LNCaP clone FGC (cell line): ENCODE measurements around the gene SMYD1.

Experiments used
- DNase-seq: peaks from one replicate; pipeline ENCODE4 v3.0.0-alpha.2; 2011; ENCODE audit warnings: low read depth
- H3K4me3 ChIP-seq: 2 replicates; pipeline ENCODE4 v1.5.1; 2011; ENCODE audit warnings: mild to moderate bottlenecking, low read depth, low read length, control low read depth
- CTCF ChIP-seq: IDR thresholded peaks from 2 replicates; pipeline ENCODE4 v1.5.1; 2012; ENCODE audit warnings: mild to moderate bottlenecking; ENCODE audit not compliant: control insufficient read depth, insufficient read depth; ENCODE audit errors: extremely low read depth

The SMYD1 gene

GRCh38 chr2:88048541-88048940, 19.1 kb upstream of the SMYD1 start:
- no peak for DNase-seq
- no peak for TF ChIP-seq CTCF
- no peak overlapping the region for H3K4me3 ChIP-seq

GRCh38 chr2:88049622-88050021, 18.0 kb upstream of the SMYD1 start:
- H3K4me3 ChIP-seq, result no peak overlapping the region
- TF ChIP-seq CTCF, result no peak
- no peak for DNase-seq

- no peak for TF ChIP-seq CTCF
- no peak overlapping the region for H3K4me3 ChIP-seq
- DNase-seq, result no peak
These were observed 15.8 kb upstream of the SMYD1 start for GRCh38 chr2:88051792-88052191.

GRCh38 chr2:88053296-88053695, 14.3 kb upstream of the SMYD1 start:
- no peak for DNase-seq
- H3K4me3 ChIP-seq, result no peak overlapping the region
- no peak for TF ChIP-seq CTCF

- no peak for DNase-seq
- no peak for TF ChIP-seq CTCF
- H3K4me3 ChIP-seq, result peak overlapping the region; percentile 86
These were observed 13.5 kb upstream of the SMYD1 start for GRCh38 chr2:88053934-88054781.

GRCh38 chr2:88054782-88055370, 12.7 kb upstream of the SMYD1 start:
- no peak for DNase-seq
- H3K4me3 ChIP-seq, result peak overlapping the region; percentile 86
- TF ChIP-seq CTCF, result no peak
